GM18519 (cell line): ENCODE data around the gene TNFSF10.

ENCODE experiments used
- ATAC-seq: cut with Tn5 transposase; IDR thresholded peaks from one replicate; pipeline ENCODE4 v1.9.1; 2021; ENCODE audit warnings: mild to moderate bottlenecking, moderate library complexity; ENCODE audit not compliant: unreplicated experiment, low FRiP score

The TNFSF10 gene

DNA sequence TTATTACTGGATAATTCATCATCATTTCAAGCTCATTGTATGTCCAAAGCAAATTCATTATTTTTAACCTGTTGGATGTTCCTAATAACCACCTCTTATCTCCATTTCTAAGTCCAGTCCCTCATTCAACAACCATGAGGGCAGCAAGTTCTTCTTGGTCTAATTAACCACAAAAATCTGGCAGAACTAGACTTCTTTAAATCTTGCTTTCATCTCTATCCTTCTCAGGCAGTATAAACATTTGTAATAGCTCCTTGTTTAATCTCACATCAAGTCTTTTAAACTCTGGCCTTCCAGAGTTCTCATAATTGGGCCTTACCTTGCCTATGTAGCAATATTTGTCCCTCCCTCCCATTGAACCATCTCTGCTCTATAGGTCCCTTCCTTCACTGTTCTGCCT lies 57.9 kb downstream of the TNFSF10 start:
- no peak for ATAC-seq

DNA sequence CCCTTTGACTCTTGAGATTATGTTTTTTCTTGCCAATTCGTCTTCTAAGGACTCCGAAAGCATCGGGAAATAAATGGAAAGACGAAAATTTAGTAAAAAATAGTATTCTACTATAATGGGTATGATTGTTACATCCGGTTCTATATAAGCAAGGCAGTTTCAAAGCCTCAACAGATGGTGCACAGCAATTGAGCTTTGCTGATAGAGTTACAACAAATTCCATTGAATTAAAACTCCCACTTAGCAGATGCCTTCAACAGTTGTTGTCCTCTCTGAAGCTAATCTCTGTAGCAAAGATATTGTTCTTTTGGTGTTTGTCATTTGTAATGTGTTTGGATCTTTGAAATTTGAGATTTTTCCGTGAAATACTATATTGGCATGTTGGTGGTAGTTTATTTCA lies 58.9 kb downstream of the TNFSF10 start:
- no peak for ATAC-seq

DNA sequence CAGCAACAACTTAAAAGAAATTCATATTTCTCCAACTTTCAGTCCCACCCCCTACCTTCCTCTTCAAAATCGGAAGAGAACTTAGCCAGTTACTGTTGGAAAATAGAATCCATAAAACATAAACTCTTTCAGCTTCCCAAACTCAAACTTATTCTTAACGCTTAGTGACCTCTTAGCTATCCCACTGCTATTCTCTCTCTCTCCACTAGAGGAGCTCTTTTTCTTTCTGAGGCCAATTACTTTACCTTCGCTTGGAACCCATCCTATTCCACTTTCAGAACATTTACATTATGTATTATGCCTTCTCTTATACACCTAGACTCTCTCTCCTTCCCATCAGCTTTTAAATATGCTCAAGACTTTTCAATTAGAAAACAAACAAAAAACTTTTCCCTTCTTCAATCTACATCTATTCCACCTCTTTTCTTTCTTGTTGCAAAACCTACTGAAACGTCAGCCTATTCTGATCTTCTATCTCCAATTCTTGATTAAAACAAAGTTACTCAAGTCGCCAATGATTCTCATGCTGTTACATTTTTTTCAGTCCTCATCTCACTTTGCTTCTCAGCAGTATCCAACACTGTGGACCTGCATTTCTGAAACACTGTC lies 61.6 kb downstream of the TNFSF10 start:
- ATAC-seq = no peak

DNA sequence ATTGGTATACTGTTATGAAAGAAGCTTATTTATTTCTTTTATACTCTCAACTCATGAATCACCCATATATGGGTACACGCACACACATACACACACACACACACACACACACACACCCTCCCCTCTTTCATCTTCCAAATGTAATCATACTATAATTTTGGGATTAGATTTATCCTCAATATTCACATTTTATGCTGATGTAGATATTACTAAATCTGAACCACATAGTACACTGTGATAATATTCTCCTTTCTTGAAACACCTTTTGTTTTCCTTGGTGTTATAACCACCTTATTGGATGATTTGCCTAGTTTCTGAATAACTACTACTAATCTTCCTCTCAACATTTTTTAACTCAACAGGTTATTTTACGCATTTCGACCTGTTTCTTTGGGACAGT lies 66.8 kb downstream of the TNFSF10 start:
- ATAC-seq = no peak
